Panc1 (cell line): Measurements from ENCODE around the gene PRKD1. TPM values are rescaled to one million over a fixed set of nuclear protein-coding genes. Genes with fewer than 3 reads are reported as not detected.
A peak's percentile ranks its signal among the peaks of the same experiment; 100 is the strongest.

Source experiments
- ATAC-seq: fragments of 200-7000 bp; cut with Tn5 transposase; 2 replicates; pipeline ENCODE4 v1.9.1; 2020; ENCODE audit warnings: mild to moderate bottlenecking, moderate library complexity
- BruUV-seq: library from RNA; stranded (reverse); fragments of 400-500 nt; replicated peaks from 2 replicates; lab custom pipeline; 2021; lab: Mats Ljungman, UMichigan
- CTCF ChIA-PET: fragments of 300-600 bp; sonication (Branson Sonifier 250); formaldehyde crosslinking; loops from one replicate; lab custom pipeline; 2022; ENCODE audit warnings: antibody characterized with exemption; lab: Charles Lee
- POLR2A ChIA-PET: fragments of 300-600 bp; sonication (Branson Sonifier 250); formaldehyde crosslinking; loops from one replicate; lab custom pipeline; 2022; ENCODE audit warnings: antibody characterized with exemption; lab: Charles Lee
- DNase-seq: peaks from one replicate; pipeline ENCODE4 v3.0.0-alpha.2; 2010; ENCODE audit warnings: low read depth, low spot score
- H3K27ac ChIP-seq: 2 replicates; pipeline ENCODE4 v1.5.1; 2011; ENCODE audit warnings: mild to moderate bottlenecking, low read length, inconsistent platforms
- H3K27me3 ChIP-seq: fragments of 200-500 bp; sonication (Bioruptor generic); 2 replicates; pipeline ENCODE4 v1.6.0; 2014; ENCODE audit warnings: low read length, inconsistent platforms; ENCODE audit not compliant: control insufficient read depth, insufficient read depth
- H3K36me3 ChIP-seq: fragments of 200-500 bp; sonication (Bioruptor generic); 2 replicates; pipeline ENCODE4 v1.5.1; 2014; ENCODE audit warnings: inconsistent platforms, mild to moderate bottlenecking, low read length, moderate library complexity; ENCODE audit not compliant: control insufficient read depth, insufficient read depth
- H3K4me1 ChIP-seq: 2 replicates; pipeline ENCODE4 v1.5.1; 2011; ENCODE audit warnings: inconsistent platforms, mild to moderate bottlenecking, low read length, moderate library complexity; ENCODE audit not compliant: control insufficient read depth, insufficient read depth
- H3K4me3 ChIP-seq, 2 experiments: 2 replicates each; pipeline ENCODE4 v1.5.1; 2011 to 2012; ENCODE audit warnings: low read depth in 2 of 2, low read length in 2 of 2, mild to moderate bottlenecking in 2 of 2, inconsistent platforms in 1 of 2, moderate library complexity in 1 of 2
- H3K9me3 ChIP-seq: fragments of 200-500 bp; sonication (Bioruptor generic); 2 replicates; pipeline ENCODE4 v1.5.1; 2014; ENCODE audit warnings: low read depth, mild to moderate bottlenecking, inconsistent platforms, low read length, moderate library complexity; ENCODE audit not compliant: control insufficient read depth, insufficient read depth
- CTCF ChIP-seq: fragments of 450-650 bp; IDR thresholded peaks from 2 replicates; pipeline ENCODE4 v1.5.1; 2017; ENCODE audit warnings: mild to moderate bottlenecking
- POLR2AphosphoS5 ChIP-seq: IDR thresholded peaks from 2 replicates; pipeline ENCODE4 v1.6.1; 2012; ENCODE audit warnings: mild to moderate bottlenecking, low read depth, low read length, moderate library complexity
- SIN3A ChIP-seq: IDR thresholded peaks from 2 replicates; pipeline ENCODE4 v1.6.1; 2012; ENCODE audit warnings: low read depth, mild to moderate bottlenecking, low read length, moderate library complexity, borderline replicate concordance; ENCODE audit not compliant: insufficient read depth
- TCF7L2 ChIP-seq: IDR thresholded peaks from 2 replicates; pipeline ENCODE4 v1.6.1; 2011; ENCODE audit warnings: mild to moderate bottlenecking, low read depth, low read length, inconsistent platforms
- in situ Hi-C: cut with HindIII; loops from 2 replicates; pipeline ENCODE4 v1.10.0; 2016; ENCODE audit warnings: low sequenced_read_pairs, low pct_unique_long_range_greater_than_20kb
- intact Hi-C: fragments of 100-400 bp; cut with micrococcal nuclease; formaldehyde crosslinking; loops from one replicate; pipeline ENCODE4 v1.10.0; 2022; ENCODE audit not compliant: unreplicated experiment
- total RNA-seq: library from RNA; stranded (reverse); gene quantifications from one replicate; pipeline ENCODE4 v1.2.1, GENCODE V29; 2021; ENCODE audit not compliant: unreplicated experiment
- TF ChIP-seq, protein P1 (sequence below), 2 experiments: IDR thresholded peaks; 2 replicates each; pipeline ENCODE4 v1.6.1; 2011 to 2012; ENCODE audit warnings: low read depth in 2 of 2, control low read depth in 1 of 2, low read length in 1 of 2, mild to moderate bottlenecking in 1 of 2, moderate library complexity in 1 of 2; ENCODE audit not compliant: insufficient read depth in 1 of 2

PRKD1 gene
- total RNA-seq, 1 experiment from 2014 or later, result 8.2 TPM

DNA sequence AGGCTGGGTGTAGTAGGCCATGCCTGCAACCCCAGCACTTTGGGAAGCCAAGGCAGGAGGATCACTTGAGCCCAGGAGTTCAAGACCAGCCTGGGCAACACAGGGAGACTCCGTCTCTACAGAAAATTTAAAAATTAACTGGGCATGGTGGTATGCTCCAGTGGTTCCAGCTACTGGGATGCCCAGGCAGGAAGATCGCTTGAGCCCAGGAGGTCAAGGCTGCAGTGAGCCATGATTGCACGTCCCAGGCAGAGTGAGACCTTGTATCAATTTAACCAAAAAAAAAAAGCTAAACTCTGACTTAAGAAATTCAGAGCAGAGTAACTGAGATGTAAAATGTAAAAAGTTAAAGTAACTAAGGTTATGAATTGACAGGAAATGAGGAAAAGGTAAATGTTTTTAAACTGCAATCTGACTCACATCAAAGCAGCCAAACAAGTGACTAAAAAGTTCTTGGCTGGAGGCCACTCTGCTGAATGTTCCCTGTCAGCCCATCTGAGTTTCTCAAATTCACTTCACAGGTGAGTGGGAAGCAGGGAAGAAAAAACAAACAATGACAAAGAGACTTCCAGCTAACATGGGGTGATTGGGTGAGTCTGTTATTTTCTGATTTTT lies 21.3 kb downstream of the PRKD1 start:
- intact Hi-C loops (no loop called here), in situ Hi-C loops (no loop called here)
- TF ChIP-seq SIN3A, result no peak
- TF ChIP-seq CTCF, result no peak
- TF ChIP-seq, protein P1, sequence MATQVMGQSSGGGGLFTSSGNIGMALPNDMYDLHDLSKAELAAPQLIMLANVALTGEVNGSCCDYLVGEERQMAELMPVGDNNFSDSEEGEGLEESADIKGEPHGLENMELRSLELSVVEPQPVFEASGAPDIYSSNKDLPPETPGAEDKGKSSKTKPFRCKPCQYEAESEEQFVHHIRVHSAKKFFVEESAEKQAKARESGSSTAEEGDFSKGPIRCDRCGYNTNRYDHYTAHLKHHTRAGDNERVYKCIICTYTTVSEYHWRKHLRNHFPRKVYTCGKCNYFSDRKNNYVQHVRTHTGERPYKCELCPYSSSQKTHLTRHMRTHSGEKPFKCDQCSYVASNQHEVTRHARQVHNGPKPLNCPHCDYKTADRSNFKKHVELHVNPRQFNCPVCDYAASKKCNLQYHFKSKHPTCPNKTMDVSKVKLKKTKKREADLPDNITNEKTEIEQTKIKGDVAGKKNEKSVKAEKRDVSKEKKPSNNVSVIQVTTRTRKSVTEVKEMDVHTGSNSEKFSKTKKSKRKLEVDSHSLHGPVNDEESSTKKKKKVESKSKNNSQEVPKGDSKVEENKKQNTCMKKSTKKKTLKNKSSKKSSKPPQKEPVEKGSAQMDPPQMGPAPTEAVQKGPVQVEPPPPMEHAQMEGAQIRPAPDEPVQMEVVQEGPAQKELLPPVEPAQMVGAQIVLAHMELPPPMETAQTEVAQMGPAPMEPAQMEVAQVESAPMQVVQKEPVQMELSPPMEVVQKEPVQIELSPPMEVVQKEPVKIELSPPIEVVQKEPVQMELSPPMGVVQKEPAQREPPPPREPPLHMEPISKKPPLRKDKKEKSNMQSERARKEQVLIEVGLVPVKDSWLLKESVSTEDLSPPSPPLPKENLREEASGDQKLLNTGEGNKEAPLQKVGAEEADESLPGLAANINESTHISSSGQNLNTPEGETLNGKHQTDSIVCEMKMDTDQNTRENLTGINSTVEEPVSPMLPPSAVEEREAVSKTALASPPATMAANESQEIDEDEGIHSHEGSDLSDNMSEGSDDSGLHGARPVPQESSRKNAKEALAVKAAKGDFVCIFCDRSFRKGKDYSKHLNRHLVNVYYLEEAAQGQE (IDR thresholded peaks at IDR 0.05; ENCODE audit: insufficient read depth in 1 of 2, low read depth in 2 of 2, low read length in 1 of 2), result no peak
- TF ChIP-seq POLR2AphosphoS5, result no peak
- TF ChIP-seq TCF7L2, result peak; percentile 50; the same call in 1 of the 2 replicates
- ChIA-PET CTCF (no interaction called here), POLR2A (interaction anchor here (0.6 kb wide), 1 partner anchor 140 kb away, joined by 3 read pairs; no protein-coding TSS in a partner anchor)
- Histone ChIP-seq H3K27ac (peak overlapping the region; percentile 4; the same call in 1 of the 2 replicates), H3K36me3 (no peaks in the 10 kb centered on the region), H3K4me1 (peaks cover 8% of the 10 kb centered on the region; the same call in 1 of the 2 replicates), H3K27me3 (no peaks in the 10 kb centered on the region), H3K4me3 (no peak overlapping the region), H3K9me3 (no peaks in the 10 kb centered on the region)
- ATAC-seq, result peak; percentile 65; the same call in 1 of the 2 replicates
- DNase-seq, result peak; percentile 78
- no TSS peak for BruUV-seq

DNA sequence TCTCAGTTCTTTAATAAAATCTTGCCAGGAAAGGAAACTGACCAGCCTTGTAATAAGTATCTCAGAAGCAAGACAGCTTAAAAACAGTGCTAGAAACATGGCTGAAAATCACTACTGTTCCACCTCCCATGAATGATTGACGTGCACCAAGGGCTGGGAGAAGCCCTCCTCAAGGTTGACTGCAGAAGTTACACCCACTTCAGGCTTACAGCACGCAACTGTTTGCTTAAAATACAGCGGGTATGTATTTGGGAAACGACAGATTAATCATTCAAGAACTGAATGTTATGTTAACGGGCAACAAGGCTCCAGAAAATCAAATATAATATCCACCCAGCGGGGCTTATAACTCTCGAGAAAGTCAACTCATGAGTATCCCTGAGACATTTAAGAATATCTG lies 22.1 kb downstream of the PRKD1 start:
- POLR2A ChIA-PET, result interaction anchor here (0.6 kb wide), 1 partner anchor 140 kb away, joined by 3 read pairs; no protein-coding TSS in a partner anchor
- H3K27me3 ChIP-seq, result no peaks in the 10 kb centered on the region
- no peaks in the 10 kb centered on the region for H3K9me3 ChIP-seq
- no peaks in the 10 kb centered on the region for H3K36me3 ChIP-seq
- H3K27ac ChIP-seq, result no peak overlapping the region
- TF ChIP-seq, protein P1 (IDR thresholded peaks at IDR 0.05; ENCODE audit: insufficient read depth in 1 of 2, low read depth in 2 of 2, low read length in 1 of 2), result no peak
- TF ChIP-seq TCF7L2, result no peak
- TF ChIP-seq SIN3A, result no peak
- no peak for TF ChIP-seq CTCF
- TF ChIP-seq POLR2AphosphoS5, result no peak
- DNase-seq, result no peak
- H3K4me3 ChIP-seq, result no peak overlapping the region
- in situ Hi-C loops (no loop called here), intact Hi-C loops (no loop called here)
- no peak for ATAC-seq
- H3K4me1 ChIP-seq, result peaks cover 8% of the 10 kb centered on the region; the same call in 1 of the 2 replicates
- CTCF ChIA-PET, result no interaction called here
- no TSS peak for BruUV-seq
